ENCODE data around the gene FAM43A. TPM values are rescaled to one million over a fixed set of nuclear protein-coding genes. Genes with fewer than 3 reads are reported as not detected.

FAM43A gene
- total and polyA plus RNA-seq, 9 of the 15 experiments (the other 6 are each of a cell fraction or from before 2014, with no cell fraction given) = 0.03 to 1.2 (median 0.21) TPM

DNA sequence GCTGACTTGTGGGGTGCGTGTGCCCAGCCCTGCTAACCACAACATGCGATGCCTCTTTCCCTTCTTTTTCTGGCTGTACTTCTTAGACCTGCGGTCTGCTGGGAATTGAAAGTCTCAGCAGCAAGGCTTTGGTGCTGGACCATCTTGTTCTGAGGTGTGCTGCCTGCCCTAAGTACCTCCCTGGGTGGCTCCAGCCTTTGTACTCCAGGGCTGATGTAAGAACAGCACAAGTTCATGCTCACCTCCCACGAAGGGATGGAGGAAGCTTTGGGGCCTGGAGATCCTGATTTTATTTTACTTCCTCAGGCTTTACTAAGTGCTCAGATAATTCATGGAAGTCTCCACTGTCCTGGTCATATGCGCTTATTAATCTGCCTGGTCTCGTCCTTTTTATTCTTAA is 28.9 kb downstream of the FAM43A start (continued):
- TF ChIP-seq, protein P1, sequence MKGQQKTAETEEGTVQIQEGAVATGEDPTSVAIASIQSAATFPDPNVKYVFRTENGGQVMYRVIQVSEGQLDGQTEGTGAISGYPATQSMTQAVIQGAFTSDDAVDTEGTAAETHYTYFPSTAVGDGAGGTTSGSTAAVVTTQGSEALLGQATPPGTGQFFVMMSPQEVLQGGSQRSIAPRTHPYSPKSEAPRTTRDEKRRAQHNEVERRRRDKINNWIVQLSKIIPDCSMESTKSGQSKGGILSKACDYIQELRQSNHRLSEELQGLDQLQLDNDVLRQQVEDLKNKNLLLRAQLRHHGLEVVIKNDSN (CRISPR knock-in tag; IDR thresholded peaks at IDR 0.05) = no peak
- no peak for TF ChIP-seq AFF4 (CRISPR knock-in tag; IDR thresholded peaks at IDR 0.05)
- no peak for TF ChIP-seq ZEB2 (IDR thresholded peaks at IDR 0.05)
- no peak for TF ChIP-seq ZNF174 (CRISPR knock-in tag; IDR thresholded peaks at IDR 0.05)
- no peak for TF ChIP-seq CEBPB (tag; IDR thresholded peaks at IDR 0.05)
- no peak for TF ChIP-seq ZNF431 (CRISPR knock-in tag; IDR thresholded peaks at IDR 0.05)
- TF ChIP-seq CBX2 (IDR thresholded peaks at IDR 0.05; ENCODE audit: insufficient read depth, low read length, poor library complexity, severe bottlenecking) = no peak
- no peak for TF ChIP-seq ZNF354B (CRISPR knock-in tag; IDR thresholded peaks at IDR 0.05)
- TF ChIP-seq ZC3H4 (CRISPR knock-in tag; IDR thresholded peaks at IDR 0.05; ENCODE audit: borderline replicate concordance) = no peak

Data from K562 (cell line).